ENCODE measurements around the gene FAM204A.

The FAM204A gene

DNA sequence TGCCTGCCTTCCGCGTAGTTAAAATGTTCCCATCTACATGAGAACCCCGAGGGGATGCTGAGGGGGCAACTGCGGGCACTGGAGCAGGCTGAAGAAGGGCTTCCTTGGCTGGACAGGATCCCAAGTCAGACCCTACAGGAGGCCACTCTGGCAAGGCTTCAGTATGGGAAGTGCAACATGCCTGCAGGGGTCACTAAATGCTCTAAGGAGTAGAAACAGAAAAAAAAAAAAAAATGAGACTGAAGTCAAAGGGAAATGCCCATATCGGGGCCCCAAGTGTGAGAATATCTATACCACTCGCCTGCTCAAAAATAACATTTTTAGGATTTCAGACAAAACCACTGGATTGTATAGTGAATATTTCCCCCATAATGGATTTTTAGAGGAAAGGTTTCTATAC is 33.5 kb downstream of the FAM204A start:
- in situ Hi-C loops (cut with HindIII; ENCODE audit: low sequenced_read_pairs): no loop called here

DNA sequence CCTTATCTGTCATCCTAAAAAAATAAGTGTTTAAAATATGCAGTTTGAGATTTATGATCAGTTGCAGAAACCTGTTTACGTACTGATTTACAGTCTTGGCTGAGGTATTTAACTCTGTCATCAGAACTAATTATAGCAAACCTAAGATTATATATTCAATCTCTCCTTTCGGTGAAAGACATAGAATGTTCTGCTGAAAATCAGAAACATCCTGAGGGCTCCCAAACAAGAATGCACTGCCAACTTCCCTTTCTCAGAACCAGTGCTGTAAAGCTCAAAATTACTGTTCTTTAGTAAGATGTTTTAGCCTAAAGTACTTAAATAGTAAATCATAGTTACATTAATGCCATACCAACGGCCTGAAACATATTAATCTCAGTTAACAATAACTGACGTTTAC is 34.3 kb downstream of the FAM204A start:
- DNase-seq (ENCODE audit: low read depth): no peak
- H3K4me3 ChIP-seq (ENCODE audit: low read depth, low read length): no peak overlapping the region
- TF ChIP-seq, protein P1, sequence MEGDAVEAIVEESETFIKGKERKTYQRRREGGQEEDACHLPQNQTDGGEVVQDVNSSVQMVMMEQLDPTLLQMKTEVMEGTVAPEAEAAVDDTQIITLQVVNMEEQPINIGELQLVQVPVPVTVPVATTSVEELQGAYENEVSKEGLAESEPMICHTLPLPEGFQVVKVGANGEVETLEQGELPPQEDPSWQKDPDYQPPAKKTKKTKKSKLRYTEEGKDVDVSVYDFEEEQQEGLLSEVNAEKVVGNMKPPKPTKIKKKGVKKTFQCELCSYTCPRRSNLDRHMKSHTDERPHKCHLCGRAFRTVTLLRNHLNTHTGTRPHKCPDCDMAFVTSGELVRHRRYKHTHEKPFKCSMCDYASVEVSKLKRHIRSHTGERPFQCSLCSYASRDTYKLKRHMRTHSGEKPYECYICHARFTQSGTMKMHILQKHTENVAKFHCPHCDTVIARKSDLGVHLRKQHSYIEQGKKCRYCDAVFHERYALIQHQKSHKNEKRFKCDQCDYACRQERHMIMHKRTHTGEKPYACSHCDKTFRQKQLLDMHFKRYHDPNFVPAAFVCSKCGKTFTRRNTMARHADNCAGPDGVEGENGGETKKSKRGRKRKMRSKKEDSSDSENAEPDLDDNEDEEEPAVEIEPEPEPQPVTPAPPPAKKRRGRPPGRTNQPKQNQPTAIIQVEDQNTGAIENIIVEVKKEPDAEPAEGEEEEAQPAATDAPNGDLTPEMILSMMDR (IDR thresholded peaks at IDR 0.05; ENCODE audit: low read depth, low read length, missing control alignments): no peak
- in situ Hi-C loops (cut with HindIII; ENCODE audit: low sequenced_read_pairs): no loop called here

More for the DNA sequence above, 33.5 kb downstream of the FAM204A start:
- no peak for DNase-seq (ENCODE audit: low read depth)
- TF ChIP-seq, protein P1 (IDR thresholded peaks at IDR 0.05; ENCODE audit: low read depth, low read length, missing control alignments): no peak
- H3K4me3 ChIP-seq (ENCODE audit: low read depth, low read length): no peak overlapping the region

DNA sequence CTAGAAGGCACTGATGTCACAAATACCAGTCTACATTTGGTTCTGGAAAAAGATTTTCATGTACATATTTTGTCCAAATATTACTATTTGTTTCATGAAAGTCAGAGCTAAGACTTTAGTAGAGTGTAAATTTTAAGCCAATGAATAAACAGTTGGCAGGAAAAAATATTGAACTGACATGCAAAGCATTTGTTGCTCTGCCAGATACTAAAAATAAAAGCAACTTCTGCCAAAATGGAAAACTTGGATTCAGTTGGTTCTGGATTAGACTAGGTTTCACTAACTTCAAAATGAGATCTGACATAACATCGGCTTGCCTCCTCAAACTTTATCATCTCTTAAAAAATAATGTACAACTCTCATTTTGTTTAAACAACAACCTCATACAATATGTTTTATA is 34.9 kb downstream of the FAM204A start:
- TF ChIP-seq, protein P1 (IDR thresholded peaks at IDR 0.05; ENCODE audit: low read depth, low read length, missing control alignments): no peak
- in situ Hi-C loops (cut with HindIII; ENCODE audit: low sequenced_read_pairs): no loop called here
- H3K4me3 ChIP-seq (ENCODE audit: low read depth, low read length): no peak overlapping the region
- DNase-seq (ENCODE audit: low read depth): no peak

DNA sequence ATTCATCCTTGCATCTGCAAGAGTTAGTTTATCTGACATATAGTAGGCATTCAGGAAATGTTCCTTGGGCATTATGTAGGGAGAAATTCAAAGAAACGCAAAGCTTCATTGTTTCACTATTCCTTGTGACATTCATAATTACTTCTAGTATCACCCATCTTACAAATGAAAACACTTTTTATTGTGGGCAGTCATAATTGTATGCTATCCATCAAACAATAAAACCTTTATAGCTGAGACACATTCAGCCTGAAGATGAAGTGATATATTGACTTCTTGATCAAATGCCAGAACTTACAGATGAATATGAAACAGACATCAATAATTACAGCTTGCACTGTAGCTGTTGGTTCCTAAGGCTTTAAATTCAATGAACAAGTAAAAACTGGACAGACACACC is 36.4 kb downstream of the FAM204A start:
- TF ChIP-seq, protein P1 (IDR thresholded peaks at IDR 0.05; ENCODE audit: low read depth, low read length, missing control alignments): no peak
- DNase-seq (ENCODE audit: low read depth): no peak
- H3K4me3 ChIP-seq (ENCODE audit: low read depth, low read length): no peak overlapping the region
- in situ Hi-C loops (cut with HindIII; ENCODE audit: low sequenced_read_pairs): no loop called here

DNA sequence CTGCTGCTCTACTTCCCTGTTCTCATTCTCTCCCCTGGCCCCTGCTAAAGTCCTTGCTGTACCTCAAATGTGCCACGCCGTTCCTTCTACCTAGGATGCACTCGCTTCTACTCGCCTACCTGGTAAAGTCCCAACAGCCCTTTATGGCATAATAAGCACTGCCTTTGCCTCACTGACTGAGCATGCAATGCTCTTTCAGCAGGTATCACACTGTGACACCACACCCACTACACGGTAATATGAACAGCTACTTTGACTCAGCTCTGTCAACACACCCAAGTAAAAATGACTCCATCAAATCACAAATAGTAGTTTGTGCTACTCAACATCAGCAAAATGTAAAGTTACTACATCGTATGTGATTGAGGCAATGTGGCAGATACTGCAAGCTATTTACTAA is 37.6 kb downstream of the FAM204A start:
- DNase-seq (ENCODE audit: low read depth): no peak
- H3K4me3 ChIP-seq (ENCODE audit: low read depth, low read length): no peak overlapping the region
- TF ChIP-seq, protein P1 (IDR thresholded peaks at IDR 0.05; ENCODE audit: low read depth, low read length, missing control alignments): no peak
- in situ Hi-C loops (cut with HindIII; ENCODE audit: low sequenced_read_pairs): no loop called here

DNA sequence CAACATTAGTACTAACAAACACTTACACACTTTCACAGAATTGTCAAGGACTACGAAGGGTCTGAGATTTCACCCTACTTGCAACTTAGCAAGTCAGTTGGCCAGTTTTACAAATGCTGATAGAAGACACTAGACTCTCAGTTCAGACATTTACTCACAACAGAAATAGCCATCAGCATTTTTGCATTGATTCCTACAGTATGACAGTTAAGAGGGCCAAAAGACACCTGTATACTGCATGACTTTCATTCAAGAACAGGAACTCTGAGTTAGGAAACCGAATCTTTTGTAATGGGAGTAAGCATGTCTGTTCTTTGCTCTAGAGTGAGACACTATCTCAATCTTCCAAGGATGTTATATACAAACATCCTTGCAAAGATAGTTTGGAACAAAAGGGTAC is 40.9 kb downstream of the FAM204A start:
- TF ChIP-seq, protein P1 (IDR thresholded peaks at IDR 0.05; ENCODE audit: low read depth, low read length, missing control alignments): no peak
- no peak overlapping the region for H3K4me3 ChIP-seq (ENCODE audit: low read depth, low read length)
- no peak for DNase-seq (ENCODE audit: low read depth)
- in situ Hi-C loops (cut with HindIII; ENCODE audit: low sequenced_read_pairs): no loop called here

DNA sequence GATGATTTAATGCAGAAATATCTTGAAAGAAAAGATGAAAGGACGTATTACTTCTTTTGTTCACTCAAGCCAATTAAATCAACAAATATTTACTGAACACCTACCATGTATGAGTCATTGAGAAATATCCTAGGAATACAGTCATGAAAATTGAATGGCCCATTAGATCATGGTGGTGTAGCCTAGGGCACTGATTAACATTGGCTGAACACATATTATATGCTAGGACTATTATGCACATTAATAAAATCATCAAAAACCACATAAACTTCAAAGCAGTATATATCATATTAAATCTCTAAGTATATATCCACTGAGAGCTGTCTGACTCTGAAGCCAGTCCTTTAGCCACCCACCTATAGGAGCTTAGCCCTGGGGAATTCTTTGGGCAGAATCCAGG is 41.8 kb downstream of the FAM204A start:
- no peak overlapping the region for H3K4me3 ChIP-seq (ENCODE audit: low read depth, low read length)
- no peak for DNase-seq (ENCODE audit: low read depth)
- in situ Hi-C loops (cut with HindIII; ENCODE audit: low sequenced_read_pairs): no loop called here
- TF ChIP-seq, protein P1 (IDR thresholded peaks at IDR 0.05; ENCODE audit: low read depth, low read length, missing control alignments): no peak

Measured in astrocyte of the cerebellum (primary cell).